Measurements from ENCODE around the gene CAMK2A. TPM values are rescaled to one million over a fixed set of nuclear protein-coding genes. Genes with fewer than 3 reads are reported as not detected.

The CAMK2A gene
- total RNA-seq, 1 donor from 2014 or later, result 0.30 TPM

DNA sequence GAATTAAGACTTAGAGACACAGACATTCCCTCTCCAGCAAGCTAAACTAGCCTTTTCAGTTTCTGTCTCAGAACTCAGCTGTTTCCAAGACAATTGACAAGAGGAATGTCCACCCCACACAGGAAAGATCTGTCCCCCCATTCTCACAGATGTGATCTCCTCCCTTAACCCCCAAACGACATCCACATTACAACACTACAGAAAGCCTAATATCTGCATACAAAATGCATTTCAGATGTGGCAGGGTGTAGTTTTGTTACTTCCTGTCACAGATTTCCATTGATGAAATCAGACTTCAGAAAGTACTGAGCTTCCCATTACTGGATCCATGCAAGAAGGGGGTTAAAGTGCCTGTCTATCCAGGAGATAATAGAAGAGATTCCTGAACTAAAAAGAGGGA lies 16.0 kb upstream of the CAMK2A start:
- no peak for DNase-seq (ENCODE audit: low read depth, low spot score)
- Mint-ChIP-seq H3K27me3 (ENCODE audit: low read depth) (peaks cover 44% of the 10 kb centered on the region), H3K4me1 (peaks cover 59% of the 10 kb centered on the region), H3K36me3 (ENCODE audit: low read depth) (no peaks in the 10 kb centered on the region), H3K9me3 (no peaks in the 10 kb centered on the region), H3K27ac (ENCODE audit: unreplicated experiment) (no peak overlapping the region), H3K4me3 (no peak overlapping the region)
- no peak for TF ChIP-seq CTCF (conservative IDR thresholded peaks at IDR 0.05)

DNA sequence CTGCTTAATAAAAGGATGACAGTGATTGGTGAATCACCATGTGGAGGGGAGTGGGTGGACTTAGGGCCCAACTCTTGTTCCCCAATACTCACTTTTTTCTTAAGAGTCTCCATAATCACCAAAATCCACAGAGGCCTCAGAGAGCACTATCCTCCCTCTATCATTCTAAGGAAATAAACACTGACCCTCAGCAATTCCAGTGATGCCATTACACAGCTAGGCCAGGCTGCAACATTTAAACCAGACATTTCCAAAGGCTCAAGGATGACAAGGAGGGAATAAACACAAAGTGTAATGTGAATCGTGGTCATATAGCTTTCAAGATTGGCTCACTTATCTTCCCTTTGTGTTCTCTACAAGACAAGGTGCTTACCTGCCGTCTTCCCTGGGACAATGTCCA lies 15.5 kb upstream of the CAMK2A start:
- peaks cover 49% of the 10 kb centered on the region for H3K27me3 Mint-ChIP-seq (ENCODE audit: low read depth)
- H3K9me3 Mint-ChIP-seq, result no peaks in the 10 kb centered on the region
- no peak overlapping the region for H3K27ac Mint-ChIP-seq (ENCODE audit: unreplicated experiment)
- H3K36me3 Mint-ChIP-seq (ENCODE audit: low read depth), result no peaks in the 10 kb centered on the region
- peaks cover 56% of the 10 kb centered on the region for H3K4me1 Mint-ChIP-seq
- no peak for TF ChIP-seq CTCF (conservative IDR thresholded peaks at IDR 0.05)
- no peak for DNase-seq (ENCODE audit: low read depth, low spot score)
- H3K4me3 Mint-ChIP-seq, result no peak overlapping the region

- Mint-ChIP-seq H3K4me3 (no peak overlapping the region), H3K9me3 (no peaks in the 10 kb centered on the region), H3K4me1 (peaks cover 51% of the 10 kb centered on the region), H3K27me3 (ENCODE audit: low read depth) (peaks cover 52% of the 10 kb centered on the region), H3K27ac (ENCODE audit: unreplicated experiment) (no peak overlapping the region), H3K36me3 (ENCODE audit: low read depth) (no peaks in the 10 kb centered on the region)
- DNase-seq (ENCODE audit: low read depth, low spot score), result no peak
- TF ChIP-seq CTCF (conservative IDR thresholded peaks at IDR 0.05), result no peak
These were observed 15.0 kb upstream of the CAMK2A start for GRCh38 chr5:150304481-150305081.

GRCh38 chr5:150303660-150304386 lies 14.2 kb upstream of the CAMK2A start:
- peaks cover 43% of the 10 kb centered on the region for H3K4me1 Mint-ChIP-seq
- DNase-seq (ENCODE audit: low read depth, low spot score), result no peak

DNA sequence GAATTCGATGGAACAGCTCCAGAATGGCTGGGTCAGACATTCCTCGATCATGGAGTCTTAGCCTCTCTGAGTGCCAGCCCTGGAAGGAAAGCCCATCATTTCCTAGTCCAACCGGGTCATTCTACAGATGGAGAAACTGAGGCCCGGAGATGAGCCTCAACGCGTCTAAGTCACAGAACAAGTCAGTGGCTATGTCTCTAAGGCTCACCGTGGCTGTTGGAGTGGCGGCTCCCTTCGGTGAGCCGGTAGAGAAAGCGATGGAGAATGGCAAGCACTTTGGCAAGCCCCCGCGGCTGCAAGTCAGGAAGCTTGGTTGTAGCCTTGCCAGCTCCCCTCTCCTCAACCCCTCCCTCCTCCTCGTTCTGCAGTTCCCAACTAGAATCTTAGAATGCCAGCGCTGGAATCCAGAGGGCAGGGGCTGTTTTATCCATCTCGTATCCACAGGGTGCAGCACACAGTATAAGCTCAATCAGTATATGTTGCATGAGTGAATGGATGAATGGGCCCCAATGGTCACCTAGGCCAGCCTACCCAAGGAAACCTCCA lies 13.6 kb upstream of the CAMK2A start:
- Mint-ChIP-seq H3K4me1 (peaks cover 40% of the 10 kb centered on the region), H3K27me3 (ENCODE audit: low read depth) (peaks cover 52% of the 10 kb centered on the region), H3K36me3 (ENCODE audit: low read depth) (no peaks in the 10 kb centered on the region), H3K27ac (ENCODE audit: unreplicated experiment) (no peak overlapping the region), H3K9me3 (no peaks in the 10 kb centered on the region), H3K4me3 (no peak overlapping the region)
- no peak for TF ChIP-seq CTCF (conservative IDR thresholded peaks at IDR 0.05)
- DNase-seq (ENCODE audit: low read depth, low spot score), result no peak

More at GRCh38 chr5:150303660-150304386, 14.2 kb upstream of the CAMK2A start:
- no peak for TF ChIP-seq CTCF (conservative IDR thresholded peaks at IDR 0.05)
- no peak overlapping the region for H3K4me3 Mint-ChIP-seq
- H3K36me3 Mint-ChIP-seq (ENCODE audit: low read depth), result no peaks in the 10 kb centered on the region
- H3K9me3 Mint-ChIP-seq, result no peaks in the 10 kb centered on the region
- no peak overlapping the region for H3K27ac Mint-ChIP-seq (ENCODE audit: unreplicated experiment)
- peaks cover 52% of the 10 kb centered on the region for H3K27me3 Mint-ChIP-seq (ENCODE audit: low read depth)

Measured in neural crest cell (in vitro differentiated cells).